GM20000 (cell line): ENCODE measurements around the gene PPP2R2B.

Experiments
- DNase-seq: peaks from one replicate; pipeline ENCODE4 v3.0.0; 2012; ENCODE audit warnings: low spot score
- CTCF ChIP-seq: IDR thresholded peaks from 2 replicates; pipeline ENCODE4 v1.5.1; 2012; ENCODE audit warnings: mild to moderate bottlenecking, control low read depth; ENCODE audit errors: extremely low read depth, missing control alignments

PPP2R2B gene

GRCh38 chr5:146796144-146796543 lies 82.4 kb downstream of the PPP2R2B start:
- no peak for TF ChIP-seq CTCF
- DNase-seq = no peak

- TF ChIP-seq CTCF = no peak
- no peak for DNase-seq
Observed at GRCh38 chr5:146794326-146795029, 84.1 kb downstream of the PPP2R2B start.

GRCh38 chr5:146793709-146794108 lies 84.8 kb downstream of the PPP2R2B start:
- no peak for TF ChIP-seq CTCF
- no peak for DNase-seq

- no peak for TF ChIP-seq CTCF
- DNase-seq = no peak
Observed at GRCh38 chr5:146791471-146791870, 87.1 kb downstream of the PPP2R2B start.

- TF ChIP-seq CTCF = no peak
- no peak for DNase-seq
Observed at GRCh38 chr5:146789712-146790653, 88.6 kb downstream of the PPP2R2B start.

- no peak for DNase-seq
- no peak for TF ChIP-seq CTCF
Observed at GRCh38 chr5:146788898-146789297, 89.7 kb downstream of the PPP2R2B start.

GRCh38 chr5:146785065-146785464 lies 93.5 kb downstream of the PPP2R2B start:
- DNase-seq = no peak
- no peak for TF ChIP-seq CTCF
